Measurements from ENCODE around the gene ZNF439.

- TF ChIP-seq CTCF (IDR thresholded peaks at IDR 0.05) (no peak), POLR2A (IDR thresholded peaks at IDR 0.05) (no peak), POLR2AphosphoS5 (IDR thresholded peaks at IDR 0.05) (no peak), EP300 (IDR thresholded peaks at IDR 0.05) (no peak)
Observed at GRCh38 chr19:11843722-11844121, 4.8 kb upstream of the ZNF439 start.

Data from stomach (tissue), 4 donors.